ENCODE data around the gene INSRR.

INSRR gene

DNA sequence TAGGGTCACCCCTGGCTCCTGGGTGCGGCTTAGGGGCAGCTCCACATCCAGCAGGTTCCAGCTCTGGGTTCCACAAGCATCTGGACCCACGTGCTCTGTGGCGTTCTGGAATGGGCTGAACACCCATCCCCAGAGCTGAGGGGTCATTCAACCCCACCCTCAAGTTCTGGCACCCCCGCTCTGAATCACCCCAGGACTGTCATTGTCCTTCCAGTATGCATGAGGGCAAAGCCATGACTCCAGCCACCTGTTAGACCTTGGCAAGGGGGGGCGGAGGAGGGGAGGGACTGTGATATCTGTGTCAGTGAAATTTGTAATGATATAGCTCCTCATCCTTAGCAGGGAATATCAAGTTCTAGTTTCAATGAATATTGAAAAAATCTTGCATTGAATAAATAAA, 12.3 kb downstream of the INSRR start:
- Histone ChIP-seq H3K9ac (ENCODE audit: low read length) (no peak overlapping the region), H3K27ac (ENCODE audit: low read depth, low read length) (no peak overlapping the region), H4K20me1 (ENCODE audit: low read depth, low read length) (no peaks in the 10 kb centered on the region), H3K9me2 (replicated peaks; ENCODE audit: insufficient read depth, low read length) (no peaks in the 10 kb centered on the region), H3K9me3 (ENCODE audit: insufficient read depth, low read length) (no peaks in the 10 kb centered on the region), H3K4me3 (ENCODE audit: insufficient read depth, low read length, poor library complexity, severe bottlenecking) (no peak overlapping the region), H3F3A (ENCODE audit: insufficient read depth) (no peaks in the 10 kb centered on the region), H3K4me2 (ENCODE audit: low read depth, low read length, poor library complexity, severe bottlenecking) (no peak overlapping the region), H3K27me3 (ENCODE audit: low read length) (no peaks in the 10 kb centered on the region), H2AFZ (ENCODE audit: low read depth, low read length, severe bottlenecking) (no peak overlapping the region), H3K36me3 (ENCODE audit: low read length) (no peaks in the 10 kb centered on the region), H3K79me2 (ENCODE audit: insufficient read depth, low read length) (no peaks in the 10 kb centered on the region)
- TF ChIP-seq, protein P1, sequence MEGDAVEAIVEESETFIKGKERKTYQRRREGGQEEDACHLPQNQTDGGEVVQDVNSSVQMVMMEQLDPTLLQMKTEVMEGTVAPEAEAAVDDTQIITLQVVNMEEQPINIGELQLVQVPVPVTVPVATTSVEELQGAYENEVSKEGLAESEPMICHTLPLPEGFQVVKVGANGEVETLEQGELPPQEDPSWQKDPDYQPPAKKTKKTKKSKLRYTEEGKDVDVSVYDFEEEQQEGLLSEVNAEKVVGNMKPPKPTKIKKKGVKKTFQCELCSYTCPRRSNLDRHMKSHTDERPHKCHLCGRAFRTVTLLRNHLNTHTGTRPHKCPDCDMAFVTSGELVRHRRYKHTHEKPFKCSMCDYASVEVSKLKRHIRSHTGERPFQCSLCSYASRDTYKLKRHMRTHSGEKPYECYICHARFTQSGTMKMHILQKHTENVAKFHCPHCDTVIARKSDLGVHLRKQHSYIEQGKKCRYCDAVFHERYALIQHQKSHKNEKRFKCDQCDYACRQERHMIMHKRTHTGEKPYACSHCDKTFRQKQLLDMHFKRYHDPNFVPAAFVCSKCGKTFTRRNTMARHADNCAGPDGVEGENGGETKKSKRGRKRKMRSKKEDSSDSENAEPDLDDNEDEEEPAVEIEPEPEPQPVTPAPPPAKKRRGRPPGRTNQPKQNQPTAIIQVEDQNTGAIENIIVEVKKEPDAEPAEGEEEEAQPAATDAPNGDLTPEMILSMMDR (IDR thresholded peaks at IDR 0.05; ENCODE audit: insufficient read depth, low read length, poor library complexity, severe bottlenecking), result no peak
- no peak for TF ChIP-seq EZH2phosphoT487 (conservative IDR thresholded peaks at IDR 0.05; ENCODE audit: low read length)

DNA sequence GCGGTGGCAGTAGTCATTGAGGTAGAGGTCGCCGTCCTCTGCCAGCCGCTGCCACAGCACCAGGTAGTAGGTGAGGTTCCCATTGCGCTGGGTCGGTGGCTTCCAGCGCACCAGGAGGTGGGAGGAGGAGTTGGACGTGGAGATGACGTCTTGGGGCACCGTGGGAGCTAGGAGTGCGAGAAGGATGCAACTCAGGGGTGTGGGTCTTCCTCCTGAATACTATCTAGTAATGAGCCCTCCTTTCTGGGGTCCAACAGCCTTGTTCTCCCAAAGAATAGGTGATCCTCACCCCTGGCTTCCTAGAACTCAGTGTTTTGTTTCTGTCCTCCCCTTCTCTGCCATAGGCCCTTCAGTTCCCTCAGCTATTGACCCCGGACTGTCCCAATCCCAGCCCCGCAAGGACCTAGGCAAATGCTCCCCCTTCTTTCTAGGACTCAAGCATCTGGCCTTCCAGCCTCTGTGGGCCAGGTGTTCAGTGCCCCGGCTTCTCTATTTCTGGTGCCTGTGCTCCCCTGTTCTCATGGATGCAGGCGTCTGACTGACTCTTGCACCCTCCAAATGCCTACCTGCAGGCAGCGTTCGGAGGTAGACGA, 12.9 kb downstream of the INSRR start:
- H3F3A ChIP-seq (ENCODE audit: insufficient read depth), result no peaks in the 10 kb centered on the region
- H3K27me3 ChIP-seq (ENCODE audit: low read length), result no peaks in the 10 kb centered on the region
- H3K9me2 ChIP-seq (replicated peaks; ENCODE audit: insufficient read depth, low read length), result no peaks in the 10 kb centered on the region
- no peak overlapping the region for H3K9ac ChIP-seq (ENCODE audit: low read length)
- no peak overlapping the region for H3K4me3 ChIP-seq (ENCODE audit: insufficient read depth, low read length, poor library complexity, severe bottlenecking)
- H4K20me1 ChIP-seq (ENCODE audit: low read depth, low read length), result no peaks in the 10 kb centered on the region
- TF ChIP-seq, protein P1 (IDR thresholded peaks at IDR 0.05; ENCODE audit: insufficient read depth, low read length, poor library complexity, severe bottlenecking), result no peak
- TF ChIP-seq EZH2phosphoT487 (conservative IDR thresholded peaks at IDR 0.05; ENCODE audit: low read length), result no peak
- no peaks in the 10 kb centered on the region for H3K79me2 ChIP-seq (ENCODE audit: insufficient read depth, low read length)
- no peaks in the 10 kb centered on the region for H3K9me3 ChIP-seq (ENCODE audit: insufficient read depth, low read length)
- H3K27ac ChIP-seq (ENCODE audit: low read depth, low read length), result no peak overlapping the region
- no peak overlapping the region for H2AFZ ChIP-seq (ENCODE audit: low read depth, low read length, severe bottlenecking)
- H3K36me3 ChIP-seq (ENCODE audit: low read length), result no peaks in the 10 kb centered on the region
- H3K4me2 ChIP-seq (ENCODE audit: low read depth, low read length, poor library complexity, severe bottlenecking), result no peak overlapping the region

DNA sequence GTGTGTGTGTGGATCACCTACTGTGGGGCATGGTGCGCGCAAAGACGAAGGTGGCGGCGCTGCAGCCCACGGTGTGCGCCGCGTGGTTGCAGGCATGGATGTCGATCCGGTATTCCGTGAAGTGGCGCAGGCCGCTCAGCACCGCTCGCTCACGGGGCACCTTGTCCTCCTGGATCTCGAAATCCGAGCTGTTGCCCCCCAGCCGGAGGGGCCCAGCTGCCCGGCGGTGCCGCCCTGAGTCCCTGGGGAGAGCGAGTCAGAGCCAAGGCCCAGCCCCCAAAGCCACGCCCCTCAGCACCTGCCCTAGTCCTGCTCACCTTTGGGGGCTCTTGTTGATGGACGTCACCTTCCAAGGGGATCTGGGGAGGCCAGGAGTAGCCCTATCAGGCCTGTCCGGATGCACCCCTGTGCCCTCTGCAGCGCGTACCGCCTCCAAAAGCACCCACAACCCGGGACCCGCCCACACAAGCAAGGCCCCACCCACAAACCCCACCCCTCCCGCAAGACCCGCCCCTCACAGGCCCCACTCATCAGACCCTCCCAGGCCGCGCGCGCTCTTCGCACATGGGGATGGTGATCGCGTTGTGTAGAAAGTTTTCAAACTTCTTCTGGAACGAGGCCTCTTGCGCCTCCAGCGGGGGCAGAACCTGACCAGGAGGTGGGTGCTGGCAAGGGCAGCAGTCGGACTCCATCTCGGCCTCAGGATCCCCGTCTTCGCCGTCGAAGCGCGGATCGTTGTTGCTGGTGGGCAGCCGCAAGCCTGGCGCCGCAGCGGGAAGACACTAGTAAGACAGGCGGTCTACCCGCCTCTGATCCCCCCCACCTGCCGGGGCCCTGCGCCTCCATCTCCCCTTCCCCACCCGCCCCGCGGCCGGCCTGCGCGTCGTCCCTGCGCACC, 13.6 kb downstream of the INSRR start:
- H3K27me3 ChIP-seq (ENCODE audit: low read length), result no peaks in the 10 kb centered on the region
- H3F3A ChIP-seq (ENCODE audit: insufficient read depth), result no peaks in the 10 kb centered on the region
- no peak overlapping the region for H2AFZ ChIP-seq (ENCODE audit: low read depth, low read length, severe bottlenecking)
- H3K4me2 ChIP-seq (ENCODE audit: low read depth, low read length, poor library complexity, severe bottlenecking), result no peak overlapping the region
- H3K9ac ChIP-seq (ENCODE audit: low read length), result no peak overlapping the region
- no peaks in the 10 kb centered on the region for H3K9me2 ChIP-seq (replicated peaks; ENCODE audit: insufficient read depth, low read length)
- H3K4me3 ChIP-seq (ENCODE audit: insufficient read depth, low read length, poor library complexity, severe bottlenecking), result no peak overlapping the region
- no peaks in the 10 kb centered on the region for H3K36me3 ChIP-seq (ENCODE audit: low read length)
- no peaks in the 10 kb centered on the region for H4K20me1 ChIP-seq (ENCODE audit: low read depth, low read length)
- TF ChIP-seq, protein P1 (IDR thresholded peaks at IDR 0.05; ENCODE audit: insufficient read depth, low read length, poor library complexity, severe bottlenecking), result no peak
- TF ChIP-seq EZH2phosphoT487 (conservative IDR thresholded peaks at IDR 0.05; ENCODE audit: low read length), result no peak
- no peaks in the 10 kb centered on the region for H3K79me2 ChIP-seq (ENCODE audit: insufficient read depth, low read length)
- no peak overlapping the region for H3K27ac ChIP-seq (ENCODE audit: low read depth, low read length)
- no peaks in the 10 kb centered on the region for H3K9me3 ChIP-seq (ENCODE audit: insufficient read depth, low read length)
